A549 (cell line): ENCODE measurements around the gene NPHP1.

Experiments
- CTCF ChIP-seq: fragments of >200 bp; sonication (Bioruptor Twin); formaldehyde crosslinking; IDR thresholded peaks from 3 replicates; pipeline ENCODE4 v1.5.1; 2016
- KDM5A ChIP-seq: fragments of 200-600 bp; sonication (generic); IDR thresholded peaks from 2 replicates; pipeline ENCODE4 v1.6.1; 2016; ENCODE audit warnings: antibody characterized with exemption, mild to moderate bottlenecking
- MYC ChIP-seq: IDR thresholded peaks from 2 replicates; pipeline ENCODE4 v1.6.1; 2012; ENCODE audit warnings: mild to moderate bottlenecking, inconsistent platforms, low read length, improper control_type of control experiment, borderline replicate concordance
- POLR2A ChIP-seq: IDR thresholded peaks from 2 replicates; pipeline ENCODE4 v1.6.1; 2012; ENCODE audit warnings: mild to moderate bottlenecking, low read length
- REST ChIP-seq: fragments of 200-600 bp; sonication (generic); IDR thresholded peaks from 2 replicates; pipeline ENCODE4 v1.6.1; 2016; ENCODE audit warnings: antibody characterized with exemption, mild to moderate bottlenecking, moderate library complexity
- ZSCAN20 ChIP-seq: fragments of 250-450 bp; sonication (Bioruptor Pico); IDR thresholded peaks from 2 replicates; pipeline ENCODE4 v1.8.0; 2022; ENCODE audit warnings: mild to moderate bottlenecking, moderate library complexity

GRCh38 chr2:110106642-110107041, 98.2 kb downstream of the NPHP1 start:
- TF ChIP-seq REST (no peak), CTCF (no peak), MYC (no peak), POLR2A (no peak), KDM5A (no peak), ZSCAN20 (CRISPR knock-in tag) (no peak)
